MM.1S (cell line): ENCODE results near the gene KDM4B.

Experiments
- CTCF ChIP-seq: fragments of 300-600 bp; sonication (generic); IDR thresholded peaks from 2 replicates; pipeline ENCODE4 v1.5.1; 2016; ENCODE audit warnings: antibody characterized with exemption, low read length, mixed read lengths
- EZH2 ChIP-seq: fragments of 300-600 bp; sonication (generic); optimal IDR thresholded peaks from 2 replicates; pipeline ENCODE3; 2017; ENCODE audit warnings: low read depth, mild to moderate bottlenecking, antibody characterized with exemption, low read length, mixed read lengths

GRCh38 chr19:5045029-5045428, 76.1 kb downstream of the KDM4B start:
- TF ChIP-seq CTCF (no peak), EZH2 (no peak)
